Naive thymus-derived CD8-positive, alpha-beta T cell (primary cell): ENCODE results near the gene SLC25A22. TPM values are rescaled to one million over a fixed set of nuclear protein-coding genes. Genes with fewer than 3 reads are reported as not detected.

ENCODE experiments used
- ATAC-seq, 2 donors: fragments of 150-1000 bp; cut with Tn5 transposase in 1 of 2; sonication (Bioruptor Pico), chemical (Tn5 transposase) in 1 of 2; 1 replicate in 1 of 2; 2 replicates in 1 of 2; pipeline ENCODE4 v1.10.0; 2021; ENCODE audit warnings: mild to moderate bottlenecking in 2 of 2, moderate library complexity in 2 of 2
- POLR2A ChIA-PET: fragments of 350-600 bp; sonication (Branson Sonifier 250); formaldehyde crosslinking; loops from one replicate; lab custom pipeline; 2021; ENCODE audit warnings: antibody characterized with exemption; lab: Charles Lee
- DNase-seq, 10 donors: peaks; one replicate each; pipeline versions ENCODE4 v3.0.0 to v3.0.0-alpha.2; 2020 to 2022
- H3K27ac Mint-ChIP-seq, 10 donors: one replicate each; pipeline ENCODE4 v1.8.0; 2020 to 2022; ENCODE audit warnings: mild to moderate bottlenecking in 10 of 10, mixed read lengths in 10 of 10, moderate library complexity in 4 of 10, inconsistent platforms in 1 of 10
- H3K27me3 Mint-ChIP-seq, 5 donors: one replicate each; pipeline ENCODE4 v1.8.0; 2021 to 2022; ENCODE audit warnings: mixed read lengths in 5 of 5
- H3K36me3 Mint-ChIP-seq, 3 donors: one replicate each; pipeline ENCODE4 v1.8.0; 2020 to 2022; ENCODE audit warnings: mixed read lengths in 3 of 3, mild to moderate bottlenecking in 2 of 3, inconsistent platforms in 1 of 3
- H3K4me1 Mint-ChIP-seq, 4 donors: one replicate each; pipeline ENCODE4 v1.8.0; 2021 to 2022; ENCODE audit warnings: mixed read lengths in 4 of 4
- H3K4me3 Mint-ChIP-seq, 10 donors: one replicate each; pipeline ENCODE4 v1.8.0; 2020 to 2022; ENCODE audit warnings: mild to moderate bottlenecking in 10 of 10, mixed read lengths in 10 of 10, moderate library complexity in 6 of 10, inconsistent platforms in 1 of 10
- H3K9me3 Mint-ChIP-seq, 9 donors: one replicate each; pipeline ENCODE4 v1.8.0; 2020 to 2022; ENCODE audit warnings: mixed read lengths in 9 of 9, mild to moderate bottlenecking in 3 of 9, inconsistent platforms in 1 of 9, moderate library complexity in 1 of 9
- polyA plus RNA-seq, 3 donors: library from polyadenylated mRNA; unstranded; fragments of 300-500 nt; fragmentation: Illumina TruSeq; gene quantifications; one replicate each; pipeline ENCODE4 v1.2.3, GENCODE V29; 2021
- total RNA-seq, 8 experiments: library from RNA in 2 of 8; stranded (reverse) in 2 of 8; gene quantifications; one replicate each; pipeline ENCODE4 v1.2.3 and lab custom pipeline; 2021 to 2026

Gene SLC25A22
- total and polyA plus RNA-seq, 5 experiments from 2014 or later: 6.4 to 19.2 (median 16.4) TPM

GRCh38 chr11:742571-743201 is 55.4 kb downstream of the SLC25A22 start:
- ATAC-seq: no peak
- peaks cover 3 to 13% (median 10%) of the 10 kb centered on the region in 4 donors for H3K4me1 Mint-ChIP-seq
- POLR2A ChIA-PET: interaction anchor here (1.1 to 1.8 kb wide), 2 partner anchors 16 to 54 kb away, joined by 4 to 9 read pairs; no protein-coding TSS in a partner anchor

DNA sequence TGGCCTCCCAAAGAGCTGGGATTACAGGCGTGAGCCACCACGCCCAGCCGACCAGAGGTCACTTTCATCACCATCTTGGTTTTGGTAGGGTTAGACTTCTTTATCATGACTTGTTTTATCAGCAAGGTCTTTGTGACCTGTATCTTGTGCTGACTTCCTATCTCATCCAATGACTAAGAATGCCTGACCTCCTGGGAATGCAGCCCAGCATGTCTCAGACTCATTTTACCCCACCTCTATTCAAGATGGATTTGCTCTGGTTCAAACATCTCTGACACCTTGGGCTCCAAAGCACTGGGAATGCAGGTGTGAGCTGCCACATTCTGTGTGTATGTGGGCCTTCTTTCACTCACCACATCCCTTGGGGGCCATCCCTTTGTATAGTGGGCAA is 55.9 kb downstream of the SLC25A22 start:
- H3K27me3 Mint-ChIP-seq: peaks cover 0 to 5% (median 0%) of the 10 kb centered on the region in 5 donors
- H3K36me3 Mint-ChIP-seq: no peaks in the 10 kb centered on the region
- no peak for ATAC-seq
- DNase-seq: no peak
- no peak overlapping the region for H3K4me3 Mint-ChIP-seq
- POLR2A ChIA-PET: no interaction called here
- no peaks in the 10 kb centered on the region for H3K9me3 Mint-ChIP-seq
- peaks cover 7 to 18% (median 15%) of the 10 kb centered on the region in 4 donors for H3K4me1 Mint-ChIP-seq
- H3K27ac Mint-ChIP-seq: no peak overlapping the region

More at GRCh38 chr11:742571-743201, 55.4 kb downstream of the SLC25A22 start:
- Mint-ChIP-seq H3K36me3 (no peaks in the 10 kb centered on the region), H3K27me3 (peaks cover 0 to 5% (median 0%) of the 10 kb centered on the region in 5 donors), H3K27ac (no peak overlapping the region), H3K9me3 (no peaks in the 10 kb centered on the region), H3K4me3 (no peak overlapping the region)
- DNase-seq: no peak

Other genes starting within 250 kb of the SLC25A22 start
- 1 to 10 TPM; 6.5 to 7.2 TPM for gene LMNTD2, start 237.5 kb downstream of the SLC25A22 start, total RNA-seq
- gene LMNTD2, start 237.5 kb downstream of the SLC25A22 start, polyA plus RNA-seq: 1 to 10 TPM in 1 of 3 donors, under 1 TPM in 2; 0.96 to 1.9 (median 0.99) TPM
- 10 to 100 TPM; 33.7 to 37.6 TPM for gene RASSF7, start 237.3 kb downstream of the SLC25A22 start, total RNA-seq
- 10 to 100 TPM; 22.5 to 32.3 (median 24.2) TPM for gene RASSF7, start 237.3 kb downstream of the SLC25A22 start, polyA plus RNA-seq
- 10 to 100 TPM; 48.9 to 54.7 TPM for gene PHRF1, start 221.8 kb downstream of the SLC25A22 start, total RNA-seq
- gene PHRF1, start 221.8 kb downstream of the SLC25A22 start, polyA plus RNA-seq: 10 to 100 TPM in 1 of 3 donors, 1 to 10 TPM in 2; 3.5 to 19.8 (median 6.7) TPM
- gene IRF7, start 182.3 kb downstream of the SLC25A22 start, total RNA-seq: 10 to 100 TPM; 55.0 to 55.2 TPM
- 10 to 100 TPM; 19.8 to 38.6 (median 25.3) TPM for gene IRF7, start 182.3 kb downstream of the SLC25A22 start, polyA plus RNA-seq
- not detected for gene CDHR5, start 173.3 kb downstream of the SLC25A22 start, total RNA-seq
- gene CDHR5, start 173.3 kb downstream of the SLC25A22 start, polyA plus RNA-seq: not detected
- not detected for gene SCT, start 171.1 kb downstream of the SLC25A22 start, total RNA-seq
- gene SCT, start 171.1 kb downstream of the SLC25A22 start, polyA plus RNA-seq: not detected
- gene DRD4, start 161.0 kb downstream of the SLC25A22 start, total RNA-seq: 1 to 10 TPM; 1.2 to 1.4 TPM
- gene DRD4, start 161.0 kb downstream of the SLC25A22 start, polyA plus RNA-seq: not detected
- 10 to 100 TPM; 46.5 to 51.0 TPM for gene DEAF1, start 103.1 kb downstream of the SLC25A22 start, total RNA-seq
- 10 to 100 TPM; 27.0 to 58.2 (median 27.9) TPM for gene DEAF1, start 103.1 kb downstream of the SLC25A22 start, polyA plus RNA-seq
- gene TMEM80, start 102.5 kb downstream of the SLC25A22 start, total RNA-seq: 10 to 100 TPM; 46.0 to 49.2 TPM
- gene TMEM80, start 102.5 kb downstream of the SLC25A22 start, polyA plus RNA-seq: 10 to 100 TPM; 22.2 to 44.6 (median 32.4) TPM
- 1 to 10 TPM; 8.2 to 9.7 TPM for gene EPS8L2, start 92.0 kb downstream of the SLC25A22 start, total RNA-seq
- 10 to 100 TPM in 2 of 3 donors, 1 to 10 TPM in 1; 9.6 to 20.4 (median 14.8) TPM for gene EPS8L2, start 92.0 kb downstream of the SLC25A22 start, polyA plus RNA-seq
- 100 to 1,000 TPM; 120 to 124 TPM for gene TALDO1, start 50.8 kb downstream of the SLC25A22 start, total RNA-seq
- gene TALDO1, start 50.8 kb downstream of the SLC25A22 start, polyA plus RNA-seq: 100 to 1,000 TPM; 160 to 173 (median 166) TPM
- 10 to 100 TPM; 57.0 to 65.6 TPM for gene GATD1, start 20.8 kb downstream of the SLC25A22 start, total RNA-seq
- gene GATD1, start 20.8 kb downstream of the SLC25A22 start, polyA plus RNA-seq: 10 to 100 TPM in 2 of 3 donors, 1 to 10 TPM in 1; 7.2 to 20.7 (median 12.8) TPM
- not detected for gene CEND1, start 8.2 kb downstream of the SLC25A22 start, total RNA-seq
- not detected for gene CEND1, start 8.2 kb downstream of the SLC25A22 start, polyA plus RNA-seq
- gene PIDD1, start 7.0 kb upstream of the SLC25A22 start, total RNA-seq: 10 to 100 TPM; 37.7 to 40.7 TPM
- 1 to 10 TPM; 2.5 to 6.6 (median 4.1) TPM for gene PIDD1, start 7.0 kb upstream of the SLC25A22 start, polyA plus RNA-seq
- 1,000 to 10,000 TPM; 5,498 to 5,522 TPM for gene RPLP2, start 11.7 kb upstream of the SLC25A22 start, total RNA-seq
- gene RPLP2, start 11.7 kb upstream of the SLC25A22 start, polyA plus RNA-seq: 1,000 to 10,000 TPM; 4,080 to 5,338 (median 4,376) TPM
- gene PNPLA2, start 20.6 kb upstream of the SLC25A22 start, total RNA-seq: 100 to 1,000 TPM; 248 to 251 TPM
- gene PNPLA2, start 20.6 kb upstream of the SLC25A22 start, polyA plus RNA-seq: 10 to 100 TPM; 20.5 to 42.7 (median 31.5) TPM
- under 1 TPM; 0.60 to 0.85 TPM for gene CRACR2B, start 29.6 kb upstream of the SLC25A22 start, total RNA-seq
- under 1 TPM in 1 of 3 donors, not detected in 2; 0.18 TPM for gene CRACR2B, start 29.6 kb upstream of the SLC25A22 start, polyA plus RNA-seq
- gene CD151, start 34.7 kb upstream of the SLC25A22 start, total RNA-seq: 10 to 100 TPM; 20.8 to 24.3 TPM
- gene CD151, start 34.7 kb upstream of the SLC25A22 start, polyA plus RNA-seq: 10 to 100 TPM in 2 of 3 donors, 1 to 10 TPM in 1; 9.4 to 11.2 (median 10.2) TPM
- gene POLR2L, start 44.2 kb upstream of the SLC25A22 start, total RNA-seq: 10 to 100 TPM; 50.3 to 50.6 TPM
- 100 to 1,000 TPM in 1 of 3 donors, 10 to 100 TPM in 2; 96.5 to 102 (median 99.7) TPM for gene POLR2L, start 44.2 kb upstream of the SLC25A22 start, polyA plus RNA-seq
- gene TSPAN4, start 44.6 kb upstream of the SLC25A22 start, total RNA-seq: 1 to 10 TPM; 6.0 to 8.9 TPM
- 10 to 100 TPM in 1 of 3 donors, 1 to 10 TPM in 2; 7.2 to 12.8 (median 8.3) TPM for gene TSPAN4, start 44.6 kb upstream of the SLC25A22 start, polyA plus RNA-seq
- gene CHID1, start 112.5 kb upstream of the SLC25A22 start, total RNA-seq: 10 to 100 TPM; 54.6 to 55.8 TPM
- 10 to 100 TPM; 50.2 to 61.5 (median 54.7) TPM for gene CHID1, start 112.5 kb upstream of the SLC25A22 start, polyA plus RNA-seq
- 10 to 100 TPM; 77.8 to 80.8 TPM for gene AP2A2, start 127.6 kb upstream of the SLC25A22 start, total RNA-seq
- 10 to 100 TPM in 2 of 3 donors, 1 to 10 TPM in 1; 8.2 to 13.9 (median 11.6) TPM for gene AP2A2, start 127.6 kb upstream of the SLC25A22 start, polyA plus RNA-seq
- not detected for gene MUC6, start 238.4 kb upstream of the SLC25A22 start, total RNA-seq
- not detected for gene MUC6, start 238.4 kb upstream of the SLC25A22 start, polyA plus RNA-seq